Activated CD8-positive, alpha-beta memory T cell treated with anti-CD3 and anti-CD28 coated beads, Interleukin-2, amount 50 U/mL, for 4 hours (primary cell): ENCODE measurements around the gene DNPEP.
"Not testable (repeated sequence)": the region's sequence is repeated elsewhere in the genome, so short reads cannot be mapped to it uniquely, and the experiment has no call there.

ENCODE experiments used
- DNase-seq: peaks from one replicate; pipeline ENCODE4 v3.0.0-alpha.2; 2020

DNPEP gene

DNA sequence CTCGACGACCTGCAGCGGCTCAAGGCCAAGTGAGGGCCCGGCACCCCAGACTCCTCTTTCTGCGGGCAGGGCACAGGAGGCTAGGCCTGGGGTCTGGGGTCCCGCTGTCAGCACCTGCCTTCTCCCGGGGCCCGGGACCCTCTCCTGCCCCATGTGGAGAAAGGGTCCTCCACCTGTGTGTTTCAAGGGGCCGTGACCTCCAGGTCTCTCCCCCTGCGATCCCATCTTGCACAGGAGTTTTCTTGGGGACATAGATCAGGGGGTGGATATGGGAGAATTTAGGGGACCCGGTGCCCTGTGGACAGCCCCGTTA lies 31.3 kb upstream of the DNPEP start:
- no peak for DNase-seq

DNA sequence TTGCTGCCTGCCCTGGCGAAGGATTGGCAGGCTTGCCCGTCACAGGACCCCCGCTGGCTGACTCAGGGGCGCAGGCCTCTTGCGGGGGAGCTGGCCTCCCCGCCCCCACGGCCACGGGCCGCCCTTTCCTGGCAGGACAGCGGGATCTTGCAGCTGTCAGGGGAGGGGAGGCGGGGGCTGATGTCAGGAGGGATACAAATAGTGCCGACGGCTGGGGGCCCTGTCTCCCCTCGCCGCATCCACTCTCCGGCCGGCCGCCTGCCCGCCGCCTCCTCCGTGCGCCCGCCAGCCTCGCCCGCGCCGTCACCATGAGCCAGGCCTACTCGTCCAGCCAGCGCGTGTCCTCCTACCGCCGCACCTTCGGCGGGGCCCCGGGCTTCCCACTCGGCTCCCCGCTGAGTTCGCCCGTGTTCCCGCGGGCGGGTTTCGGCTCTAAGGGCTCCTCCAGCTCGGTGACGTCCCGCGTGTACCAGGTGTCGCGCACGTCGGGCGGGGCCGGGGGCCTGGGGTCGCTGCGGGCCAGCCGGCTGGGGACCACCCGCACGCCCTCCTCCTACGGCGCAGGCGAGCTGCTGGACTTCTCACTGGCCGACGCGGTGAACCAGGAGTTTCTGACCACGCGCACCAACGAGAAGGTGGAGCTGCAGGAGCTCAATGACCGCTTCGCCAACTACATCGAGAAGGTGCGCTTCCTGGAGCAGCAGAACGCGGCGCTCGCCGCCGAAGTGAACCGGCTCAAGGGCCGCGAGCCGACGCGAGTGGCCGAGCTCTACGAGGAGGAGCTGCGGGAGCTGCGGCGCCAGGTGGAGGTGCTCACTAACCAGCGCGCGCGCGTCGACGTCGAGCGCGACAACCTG lies 30.7 kb upstream of the DNPEP start, which contains the start of gene DES:
TSS of gene DES (plus strand) at position 223 of the 857 bp plus-strand sequence. CDS start at position 309, 86 bp downstream.
- DNase-seq, result no peak

DNA sequence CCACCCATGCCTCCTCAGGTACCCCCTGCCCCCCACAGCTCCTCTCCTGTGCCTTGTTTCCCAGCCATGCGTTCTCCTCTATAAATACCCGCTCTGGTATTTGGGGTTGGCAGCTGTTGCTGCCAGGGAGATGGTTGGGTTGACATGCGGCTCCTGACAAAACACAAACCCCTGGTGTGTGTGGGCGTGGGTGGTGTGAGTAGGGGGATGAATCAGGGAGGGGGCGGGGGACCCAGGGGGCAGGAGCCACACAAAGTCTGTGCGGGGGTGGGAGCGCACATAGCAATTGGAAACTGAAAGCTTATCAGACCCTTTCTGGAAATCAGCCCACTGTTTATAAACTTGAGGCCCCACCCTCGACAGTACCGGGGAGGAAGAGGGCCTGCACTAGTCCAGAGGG lies 29.7 kb upstream of the DNPEP start:
- DNase-seq, result no peak

DNA sequence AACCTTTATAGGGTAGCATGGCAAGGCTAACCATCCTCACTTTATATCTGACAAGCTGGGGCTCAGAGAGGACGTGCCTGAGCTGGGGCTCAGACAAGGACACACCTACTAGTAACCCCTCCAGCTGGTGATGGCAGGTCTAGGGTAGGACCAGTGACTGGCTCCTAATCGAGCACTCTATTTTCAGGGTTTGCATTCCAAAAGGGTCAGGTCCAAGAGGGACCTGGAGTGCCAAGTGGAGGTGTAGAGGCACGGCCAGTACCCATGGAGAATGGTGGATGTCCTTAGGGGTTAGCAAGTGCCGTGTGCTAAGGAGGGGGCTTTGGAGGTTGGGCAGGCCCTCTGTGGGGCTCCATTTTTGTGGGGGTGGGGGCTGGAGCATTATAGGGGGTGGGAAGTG lies 29.2 kb upstream of the DNPEP start:
- no peak for DNase-seq

DNA sequence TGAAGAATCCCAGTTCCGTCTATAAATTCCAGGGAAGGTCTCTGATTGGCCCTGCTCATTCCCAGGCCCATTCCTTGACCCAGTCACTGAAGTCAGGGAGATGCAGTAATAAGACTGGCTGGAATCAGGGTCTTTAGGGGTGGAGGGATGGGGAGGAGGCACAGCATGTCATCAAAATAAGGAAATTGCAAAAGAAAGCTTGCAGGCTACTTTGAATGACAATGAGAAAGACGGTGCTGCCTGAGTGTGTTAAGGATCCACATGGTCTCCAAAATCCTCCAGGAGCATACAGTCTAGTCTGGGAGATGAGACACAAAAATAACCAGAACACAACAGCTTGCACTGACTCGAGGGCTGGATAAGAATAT lies 28.5 kb upstream of the DNPEP start:
- no peak for DNase-seq

DNA sequence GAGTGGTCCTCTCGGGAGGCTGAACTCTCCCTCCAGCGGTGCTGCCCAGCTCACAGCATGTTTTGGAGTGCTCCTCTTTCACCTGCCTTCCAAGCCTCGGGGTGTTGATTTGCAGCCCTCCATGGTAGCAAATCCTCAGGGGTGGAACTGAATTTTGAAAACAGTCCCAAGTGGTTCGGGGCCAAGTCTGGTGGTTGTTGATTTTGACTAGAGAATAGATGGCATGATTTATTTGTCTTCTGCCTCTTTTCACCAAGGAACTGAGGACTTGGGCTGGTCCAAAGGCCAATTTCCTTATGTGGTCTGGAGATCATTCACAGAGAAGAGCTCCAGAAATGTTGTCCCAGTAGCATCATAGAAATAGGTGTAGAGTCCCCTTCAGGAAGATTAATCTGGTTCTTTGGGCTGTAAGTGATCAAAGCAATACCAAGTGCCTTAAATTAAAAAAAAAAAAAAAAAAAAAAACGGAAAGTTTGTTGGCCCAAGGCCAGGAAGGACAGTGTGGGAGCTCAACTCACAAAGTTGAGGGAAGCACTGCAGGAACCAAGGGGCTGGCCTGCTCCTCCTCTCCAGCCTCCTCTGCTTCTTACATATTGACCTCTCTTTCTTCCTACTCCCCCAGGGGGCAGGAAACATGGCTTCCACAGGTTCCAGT lies 28.0 kb upstream of the DNPEP start:
- DNase-seq, result no peak

DNA sequence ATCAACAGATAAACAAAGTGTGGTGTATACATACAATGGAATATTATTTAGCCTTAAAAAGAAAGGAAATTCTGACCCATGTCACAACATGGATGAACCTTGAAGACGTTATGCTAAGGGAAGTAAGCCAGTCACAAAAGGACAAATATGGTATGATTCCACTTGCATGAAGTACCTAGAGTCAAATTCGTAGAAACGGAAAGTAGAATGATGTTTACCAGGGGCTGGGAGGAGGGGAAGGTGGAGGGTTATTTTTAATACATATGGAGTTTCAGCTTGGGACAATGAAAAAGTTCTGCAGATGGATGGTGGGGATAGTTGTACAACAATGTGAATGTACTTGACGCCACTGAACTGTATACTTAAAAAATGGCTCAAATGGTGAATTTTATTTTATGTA lies 27.1 kb upstream of the DNPEP start:
- no peak for DNase-seq

DNA sequence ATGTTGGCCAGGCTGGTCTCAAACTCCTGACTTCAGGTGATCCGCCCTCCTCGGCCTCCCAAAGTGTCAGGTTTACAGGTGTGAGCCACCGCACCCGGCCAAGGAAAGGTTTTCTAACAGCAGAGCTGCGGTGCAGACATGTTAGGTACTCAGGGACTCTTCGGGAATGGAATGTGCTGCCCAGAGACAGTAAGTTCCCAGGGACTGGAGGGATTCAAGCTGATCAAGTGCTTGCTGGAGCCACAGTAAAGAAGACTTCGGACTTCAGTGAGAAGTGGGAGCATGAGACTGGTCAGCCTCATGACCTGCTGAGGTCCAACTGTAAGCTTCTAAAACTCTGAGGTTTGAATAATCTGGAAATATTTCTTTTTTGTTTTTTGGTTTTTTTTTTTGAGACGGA lies 22.7 kb upstream of the DNPEP start:
- no peak for DNase-seq

DNA sequence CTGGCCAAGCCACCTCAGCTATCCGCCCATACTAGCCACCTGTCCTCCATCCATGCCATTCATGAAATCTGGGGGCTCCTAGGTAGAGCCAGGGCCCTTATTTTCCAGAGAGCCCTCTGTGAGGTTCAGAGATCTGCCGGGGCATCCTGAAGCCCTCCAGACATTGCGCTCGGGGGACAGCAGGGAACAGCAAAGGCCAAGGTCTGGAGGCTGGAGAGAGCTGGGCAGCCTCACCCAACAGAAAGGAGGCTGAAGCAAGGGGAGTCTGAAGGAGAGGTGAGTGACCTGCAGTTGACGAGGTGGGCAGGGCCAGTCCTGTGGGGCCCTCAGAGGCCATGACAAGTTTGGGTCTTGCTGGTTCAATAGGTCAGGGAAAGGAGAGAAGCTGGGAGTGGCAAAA lies 21.9 kb upstream of the DNPEP start:
- no peak for DNase-seq

DNA sequence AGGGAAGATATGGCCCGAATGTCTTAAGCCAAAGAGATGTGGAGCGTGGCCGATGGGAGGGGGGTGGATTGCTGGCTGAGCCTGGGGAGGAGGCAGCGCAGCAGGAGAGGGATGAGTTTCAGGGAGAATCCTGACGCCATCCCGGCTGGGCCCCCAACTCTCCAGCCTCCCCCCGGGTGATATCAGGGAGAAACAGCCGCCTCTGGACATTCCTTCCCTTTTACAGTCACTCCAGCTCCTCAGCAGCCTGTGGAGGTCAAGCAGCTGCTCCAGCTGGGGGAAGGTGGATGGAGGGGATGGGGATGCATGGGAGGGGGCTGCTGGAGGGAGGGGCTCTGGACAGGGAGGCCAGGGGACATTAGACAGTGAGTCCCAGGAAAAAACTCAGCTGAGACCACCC lies 20.9 kb upstream of the DNPEP start:
- DNase-seq, result no peak

DNA sequence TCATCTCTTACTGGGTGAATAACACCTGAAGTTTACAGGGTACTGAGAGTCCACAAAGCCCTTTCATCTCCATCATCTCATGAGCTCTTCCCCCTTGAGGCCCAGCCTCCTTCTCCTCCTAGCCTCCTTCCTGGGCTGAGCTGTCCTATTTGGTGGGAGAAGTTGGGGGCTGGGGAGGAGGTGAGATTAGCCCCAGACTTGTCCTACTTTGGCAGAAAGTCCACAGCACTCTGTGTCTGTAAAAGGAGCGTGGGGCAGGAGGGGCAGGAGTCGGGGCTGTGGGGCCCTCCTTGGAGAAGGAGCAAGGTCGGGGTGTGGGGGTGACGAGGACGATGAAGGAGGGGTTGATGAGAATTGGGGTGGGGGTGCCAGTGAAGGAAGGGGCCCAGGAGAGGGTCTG lies 20.5 kb upstream of the DNPEP start:
- DNase-seq, result no peak

DNA sequence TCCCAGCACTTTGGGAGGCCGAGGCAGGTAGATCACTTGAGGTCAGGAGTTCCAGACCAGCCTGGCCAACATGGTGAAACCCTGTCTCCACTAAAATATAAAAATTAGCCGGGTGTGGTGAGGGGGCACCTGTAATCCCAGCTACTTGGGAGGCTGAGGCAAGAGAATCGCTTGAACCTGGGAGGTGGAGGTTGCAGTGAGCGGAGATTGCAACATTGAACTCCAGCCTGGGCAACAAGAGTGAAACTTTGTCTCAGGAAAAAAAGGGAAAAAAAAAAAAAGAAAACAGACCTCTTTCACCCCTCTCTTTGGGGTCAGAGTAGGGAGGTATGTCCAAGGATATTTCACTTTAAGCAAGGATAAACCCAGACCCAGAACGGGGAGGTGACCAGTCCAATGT lies 19.6 kb upstream of the DNPEP start:
- DNase-seq, result not testable (repeated sequence)

DNA sequence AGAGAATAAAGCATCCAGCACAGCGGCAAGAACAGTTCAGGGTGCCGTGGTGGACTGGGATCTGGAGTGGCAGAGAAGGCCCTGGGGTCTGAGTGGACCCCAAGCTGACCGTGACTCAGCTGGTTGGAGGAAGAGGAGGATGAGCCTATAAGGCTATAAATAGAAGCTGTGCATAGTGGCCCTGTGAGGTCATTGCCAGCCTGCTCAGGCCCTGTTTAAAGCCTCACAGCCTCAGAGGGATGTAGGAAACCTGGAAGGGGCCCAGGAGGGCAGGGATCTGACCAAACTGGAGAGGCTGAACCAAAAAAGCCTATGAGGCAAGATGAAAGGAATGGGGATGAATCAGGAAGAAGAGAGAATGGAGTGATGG lies 19.1 kb upstream of the DNPEP start:
- DNase-seq, result no peak

DNA sequence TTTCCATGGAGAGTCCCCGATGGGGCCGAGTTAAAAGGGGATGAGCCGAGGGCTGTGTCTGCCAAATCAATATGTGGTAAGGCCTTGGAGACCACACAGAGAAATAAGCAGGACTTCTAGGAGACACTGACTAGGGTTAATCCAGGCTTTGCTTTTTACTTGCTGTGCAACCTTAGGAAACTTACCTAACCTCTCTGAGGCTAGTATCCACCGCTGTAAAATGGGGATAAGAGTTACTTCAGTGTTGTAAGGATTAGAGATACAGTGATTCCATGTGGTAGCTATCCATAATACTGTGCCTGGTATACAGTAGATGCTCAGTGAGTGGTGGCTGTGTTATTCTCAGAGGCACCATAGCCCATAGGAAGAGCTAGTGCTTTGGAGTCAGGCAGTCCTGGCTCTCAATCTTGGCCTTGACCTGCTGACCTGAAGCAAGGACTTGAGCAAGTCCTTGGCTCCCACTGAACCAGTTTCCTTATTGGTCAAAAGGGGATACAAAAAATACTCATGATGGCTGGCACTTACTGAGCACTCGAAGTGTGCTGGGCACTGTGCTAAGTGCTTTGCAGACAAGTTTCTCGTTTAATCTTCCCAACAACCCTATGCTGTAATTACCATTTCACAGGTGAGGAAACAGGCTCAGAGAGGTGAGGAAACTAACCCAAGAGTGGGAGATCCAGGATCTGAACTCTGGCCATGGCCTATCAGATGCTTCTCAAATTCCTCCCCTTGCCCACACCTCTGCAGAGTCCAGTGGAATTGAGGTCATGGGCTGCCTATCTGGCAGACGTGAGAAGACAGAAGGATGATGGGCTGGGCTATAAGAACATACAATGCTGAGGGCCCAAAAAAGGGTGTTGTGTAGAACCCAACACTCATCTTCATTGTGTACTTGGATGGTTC lies 18.5 kb upstream of the DNPEP start:
- DNase-seq, result no peak

DNA sequence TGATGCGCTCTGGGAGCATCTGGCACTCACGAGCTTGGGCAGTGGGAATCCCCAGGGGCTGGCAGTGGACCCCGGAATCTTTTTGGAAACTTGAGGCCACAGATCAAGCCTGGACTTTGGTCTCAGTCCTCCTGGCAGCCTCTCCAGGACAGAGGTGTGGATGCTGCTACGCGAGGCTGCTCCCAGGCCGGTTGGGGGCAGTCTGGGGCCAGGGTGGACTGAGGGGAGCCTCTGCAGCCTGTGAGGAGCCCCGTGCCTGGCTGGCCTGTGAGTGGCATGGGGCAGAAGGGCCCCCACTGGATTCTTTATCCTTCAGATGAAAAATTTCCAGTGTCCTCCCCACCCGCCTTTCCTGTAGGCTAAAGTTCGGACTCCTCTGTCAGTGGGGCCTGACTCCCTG lies 17.7 kb upstream of the DNPEP start:
- no peak for DNase-seq

DNA sequence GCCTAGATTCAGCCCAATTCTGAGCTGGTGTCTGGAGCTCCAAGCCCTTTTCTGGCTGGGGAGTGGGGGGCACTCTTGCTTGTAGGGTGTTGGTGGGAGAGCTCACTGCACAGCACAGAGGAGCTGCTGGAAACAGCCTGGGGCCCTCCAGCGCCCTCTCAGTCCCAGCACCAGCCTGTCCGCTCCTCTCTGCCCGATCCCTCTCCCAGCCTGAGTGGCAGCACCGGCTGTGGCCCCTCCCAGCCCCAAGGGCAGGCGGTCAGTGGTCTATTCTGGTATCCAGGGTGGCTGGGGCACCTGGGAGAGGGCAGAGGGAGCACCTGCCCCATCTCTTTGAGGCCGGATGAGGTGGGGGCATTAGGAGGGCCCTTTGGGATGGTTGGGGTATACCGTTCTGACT lies 17.2 kb upstream of the DNPEP start:
- no peak for DNase-seq

DNA sequence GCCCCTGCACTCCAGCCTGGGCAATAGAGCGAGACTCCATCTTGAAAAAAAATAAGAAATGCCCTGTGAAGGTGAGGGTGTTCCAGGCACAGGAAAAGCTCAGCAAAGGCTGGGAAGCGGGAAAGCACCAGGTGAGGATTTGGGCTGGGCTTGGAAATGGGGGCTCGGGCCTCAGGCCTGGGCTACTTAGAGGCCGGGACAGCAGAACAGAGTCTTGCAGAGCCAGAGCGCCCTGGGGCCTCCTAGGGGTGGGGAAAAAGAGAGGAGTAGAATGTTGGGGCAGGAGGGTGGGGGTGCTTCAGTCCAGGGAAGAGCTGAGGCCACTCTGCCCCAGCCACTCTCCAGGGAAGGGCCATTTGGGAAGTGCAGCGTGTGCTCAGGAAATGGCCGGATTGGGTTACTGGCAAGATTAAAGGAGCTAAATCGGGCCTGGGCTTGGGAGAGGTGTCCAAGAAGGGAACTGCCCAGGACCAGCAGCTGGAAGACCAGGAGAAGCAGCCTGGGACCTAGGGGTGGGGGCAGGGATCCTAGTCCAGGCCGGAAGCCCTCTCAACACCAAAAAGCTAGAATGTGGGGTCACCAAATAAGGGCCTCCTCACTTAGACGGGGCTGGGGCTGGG lies 16.7 kb upstream of the DNPEP start:
- DNase-seq, result no peak

DNA sequence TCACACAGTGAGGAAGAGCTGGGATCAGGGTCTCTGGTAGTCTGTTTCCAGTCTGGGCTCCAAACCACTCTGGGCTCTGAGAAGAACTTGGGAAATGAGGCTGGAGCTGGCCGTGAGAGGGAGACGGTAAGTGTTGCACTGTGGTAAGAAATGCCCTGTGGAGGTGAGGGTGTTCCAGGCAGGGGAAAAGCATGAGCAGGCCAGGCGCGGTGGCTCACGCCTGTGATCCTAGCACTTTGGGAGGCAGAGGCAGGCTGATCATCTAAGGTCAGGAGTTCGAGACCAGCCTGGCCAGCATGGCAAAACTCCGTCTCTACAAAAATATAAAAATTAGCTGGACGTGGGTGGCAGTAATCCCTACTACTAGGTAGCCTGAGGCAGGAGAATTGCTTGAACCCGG lies 16.1 kb upstream of the DNPEP start:
- DNase-seq, result no peak

DNA sequence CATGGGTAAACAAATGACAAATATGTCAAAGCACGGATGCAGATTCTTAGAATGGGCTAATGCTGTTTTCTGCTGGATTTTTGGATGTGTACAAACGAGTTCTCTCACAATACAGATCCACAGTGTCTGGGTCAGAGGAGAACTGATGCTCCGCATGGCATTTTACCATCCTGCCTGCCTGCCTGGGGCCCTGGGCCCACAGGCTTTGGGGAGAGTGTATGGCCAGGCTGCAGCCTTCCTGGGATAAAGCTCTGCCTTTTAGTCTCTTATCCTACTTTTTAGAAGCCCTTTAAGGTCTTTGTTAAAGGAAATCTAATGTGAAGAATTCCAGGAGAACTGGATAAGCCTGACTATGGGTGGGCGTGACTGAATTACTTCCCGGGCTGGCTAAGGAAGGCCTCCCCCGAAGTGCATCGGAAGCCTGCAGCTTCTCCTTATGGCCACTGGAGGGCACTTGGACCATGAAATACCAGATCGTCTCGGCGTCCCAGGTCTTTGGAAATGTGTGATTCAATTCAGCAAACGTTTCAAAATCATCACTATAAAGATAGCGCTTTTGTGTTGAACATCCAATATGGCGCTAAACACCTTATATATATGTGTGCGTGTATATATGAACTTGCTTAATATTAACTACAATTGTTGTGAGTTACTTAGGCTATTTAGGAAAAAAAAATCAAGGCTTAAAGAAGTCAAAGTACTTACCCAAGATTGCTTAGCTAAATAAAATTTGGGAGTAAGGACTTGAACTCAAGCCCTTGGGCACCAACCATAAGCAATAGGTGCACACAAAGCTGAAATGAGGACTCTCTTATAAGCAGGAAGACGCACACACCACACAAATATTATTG lies 15.2 kb upstream of the DNPEP start:
- peak; percentile 58 for DNase-seq

DNA sequence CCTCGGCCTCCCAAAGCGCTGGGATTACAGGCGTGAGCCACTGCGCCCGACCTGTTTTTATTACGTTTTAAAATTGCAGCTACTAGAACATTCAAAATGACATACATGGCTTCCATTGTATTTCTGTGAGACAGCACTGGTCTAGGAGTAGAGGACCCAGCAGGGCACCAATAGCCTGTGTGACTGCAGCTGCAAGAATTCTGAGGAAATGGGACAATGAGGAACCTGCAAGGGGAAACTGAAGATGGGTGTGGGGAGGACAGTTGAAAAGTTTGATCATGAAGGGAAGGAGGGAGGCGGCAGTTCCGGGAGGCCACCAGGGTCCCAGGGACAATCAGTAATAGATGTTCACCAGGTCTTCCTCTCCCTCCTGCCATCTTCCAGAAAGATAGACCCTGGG lies 13.9 kb upstream of the DNPEP start:
- DNase-seq, result no peak

DNA sequence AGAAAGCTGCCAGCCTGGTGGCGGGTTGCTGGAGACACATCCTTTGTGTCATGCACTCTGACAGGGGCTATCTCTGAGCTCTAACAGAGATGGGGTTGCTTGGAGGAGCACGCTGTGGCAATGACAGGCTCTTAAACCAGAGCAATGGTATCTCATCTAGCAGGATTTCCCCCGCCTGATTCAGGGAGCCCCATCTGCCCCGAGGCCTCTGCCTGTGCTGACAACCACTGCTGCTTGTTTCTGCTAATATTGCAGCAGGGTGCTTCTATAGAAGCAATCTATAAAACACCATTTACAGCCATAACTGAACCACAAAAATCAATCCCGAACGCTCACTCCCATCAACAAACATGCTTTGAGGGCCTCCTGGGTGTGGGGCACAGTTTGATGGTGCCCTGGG lies 12.8 kb upstream of the DNPEP start:
- DNase-seq, result no peak

DNA sequence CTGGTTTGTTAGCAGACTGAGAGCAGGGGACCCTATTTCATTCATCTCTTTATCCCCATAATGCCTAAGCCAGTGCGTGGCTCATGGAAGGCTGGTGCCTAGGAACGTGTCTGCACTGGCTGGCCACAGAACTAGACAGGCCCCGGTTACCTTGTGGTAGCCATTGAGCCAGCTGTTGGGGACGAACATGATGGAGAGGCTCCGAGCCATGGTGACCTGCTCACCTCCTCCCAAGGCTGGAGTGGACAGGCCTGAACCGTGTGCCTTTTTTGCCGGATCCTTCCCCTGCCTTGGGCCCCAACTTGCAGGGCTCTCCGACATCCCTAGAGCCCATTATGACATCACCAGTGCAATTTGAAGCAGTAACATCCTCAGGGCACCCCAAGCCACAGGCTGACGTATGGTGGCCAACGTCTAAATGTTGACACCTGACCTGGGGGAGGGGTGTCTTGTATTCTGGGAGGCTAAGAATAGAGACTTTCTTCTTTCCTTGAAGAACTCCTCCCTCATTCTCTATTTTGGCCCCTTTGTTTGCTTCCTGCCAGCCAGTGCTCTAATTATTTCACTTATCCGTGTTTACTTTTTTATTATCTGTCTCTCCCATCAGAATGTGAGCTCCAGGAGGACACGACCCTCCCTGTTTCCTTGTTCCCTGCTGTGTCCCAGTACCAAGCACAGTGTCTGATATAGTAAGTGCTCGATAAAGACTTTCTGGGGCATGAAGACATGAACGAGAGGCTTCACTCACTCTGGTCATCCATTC lies 12.2 kb upstream of the DNPEP start:
- no peak for DNase-seq
